Measurements from ENCODE around the gene CASP10. TPM values are rescaled to one million over a fixed set of nuclear protein-coding genes. Genes with fewer than 3 reads are reported as not detected.

The CASP10 gene
- total and polyA plus RNA-seq, 9 of the 15 experiments (the other 6 are each of a cell fraction or from before 2014, with no cell fraction given) = 7.1 to 20.4 (median 10.8) TPM

DNA sequence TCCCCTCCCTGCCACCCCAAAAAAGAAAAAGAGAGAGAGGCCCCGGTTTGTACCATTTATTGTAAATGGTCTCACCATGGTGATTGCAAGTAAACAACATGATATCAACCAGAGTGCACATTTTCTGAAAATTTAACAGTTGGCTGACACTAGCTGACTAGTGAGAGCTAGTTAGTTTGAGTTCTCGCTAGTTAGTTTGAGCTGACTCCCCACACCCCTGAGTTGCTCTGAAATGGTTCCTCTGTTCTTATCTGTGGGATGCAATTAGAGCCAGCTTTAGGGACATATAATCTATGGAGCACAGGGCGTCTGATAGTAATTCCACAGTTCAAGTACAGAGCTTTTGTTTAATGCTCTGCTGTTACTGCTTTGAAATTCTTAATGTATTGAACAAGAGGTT lies 13.1 kb downstream of the CASP10 start (continued):
- TF ChIP-seq RFX1 (IDR thresholded peaks at IDR 0.05) (peak; percentile 25; the same call in 1 of the 2 replicates), TAL1 (IDR thresholded peaks at IDR 0.05) (peak; percentile 52), CBFA2T2 (conservative IDR thresholded peaks at IDR 0.05) (peak; percentile 44), NCOR1 (IDR thresholded peaks at IDR 0.05) (peak; percentile 41; the same call in 1 of the 2 replicates)
- TF ChIP-seq, protein P1, sequence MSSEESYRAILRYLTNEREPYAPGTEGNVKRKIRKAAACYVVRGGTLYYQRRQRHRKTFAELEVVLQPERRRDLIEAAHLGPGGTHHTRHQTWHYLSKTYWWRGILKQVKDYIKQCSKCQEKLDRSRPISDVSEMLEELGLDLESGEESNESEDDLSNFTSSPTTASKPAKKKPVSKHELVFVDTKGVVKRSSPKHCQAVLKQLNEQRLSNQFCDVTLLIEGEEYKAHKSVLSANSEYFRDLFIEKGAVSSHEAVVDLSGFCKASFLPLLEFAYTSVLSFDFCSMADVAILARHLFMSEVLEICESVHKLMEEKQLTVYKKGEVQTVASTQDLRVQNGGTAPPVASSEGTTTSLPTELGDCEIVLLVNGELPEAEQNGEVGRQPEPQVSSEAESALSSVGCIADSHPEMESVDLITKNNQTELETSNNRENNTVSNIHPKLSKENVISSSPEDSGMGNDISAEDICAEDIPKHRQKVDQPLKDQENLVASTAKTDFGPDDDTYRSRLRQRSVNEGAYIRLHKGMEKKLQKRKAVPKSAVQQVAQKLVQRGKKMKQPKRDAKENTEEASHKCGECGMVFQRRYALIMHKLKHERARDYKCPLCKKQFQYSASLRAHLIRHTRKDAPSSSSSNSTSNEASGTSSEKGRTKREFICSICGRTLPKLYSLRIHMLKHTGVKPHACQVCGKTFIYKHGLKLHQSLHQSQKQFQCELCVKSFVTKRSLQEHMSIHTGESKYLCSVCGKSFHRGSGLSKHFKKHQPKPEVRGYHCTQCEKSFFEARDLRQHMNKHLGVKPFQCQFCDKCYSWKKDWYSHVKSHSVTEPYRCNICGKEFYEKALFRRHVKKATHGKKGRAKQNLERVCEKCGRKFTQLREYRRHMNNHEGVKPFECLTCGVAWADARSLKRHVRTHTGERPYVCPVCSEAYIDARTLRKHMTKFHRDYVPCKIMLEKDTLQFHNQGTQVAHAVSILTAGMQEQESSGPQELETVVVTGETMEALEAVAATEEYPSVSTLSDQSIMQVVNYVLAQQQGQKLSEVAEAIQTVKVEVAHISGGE (CRISPR knock-in tag; IDR thresholded peaks at IDR 0.05) = peak in 1 of 3 experiments; percentile 55; a peak in 1 of 6 replicates

DNA sequence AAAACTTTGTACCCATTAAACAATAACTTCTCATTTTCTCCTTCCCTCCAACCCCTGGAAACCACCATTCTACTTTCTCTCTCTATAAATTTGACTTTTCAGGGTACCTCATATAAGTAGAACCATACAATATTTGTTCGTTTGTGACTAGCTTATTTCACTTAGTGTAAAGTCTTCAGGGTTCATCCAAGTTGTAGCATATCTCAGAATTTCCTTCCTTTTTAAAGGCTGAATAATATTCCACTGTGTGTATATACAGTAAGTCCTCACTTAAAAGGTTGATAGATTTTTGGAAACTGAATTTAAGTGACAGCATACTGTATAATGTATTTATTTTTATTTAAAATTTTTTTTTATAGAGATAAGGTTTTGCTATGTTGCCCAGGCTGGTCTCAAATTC lies 13.9 kb downstream of the CASP10 start:
- POLR2A ChIA-PET = no interaction called here
- in situ Hi-C loops (cut with MboI) = loop anchor here (25.0 kb wide), 1 partner anchor 485 kb away; no protein-coding TSS in a partner anchor

More for the DNA sequence above, 13.9 kb downstream of the CASP10 start:
- Histone ChIP-seq H3K9ac (ENCODE audit: insufficient read depth in 1 of 2, low read depth in 2 of 2, low read length in 2 of 2) (no peak overlapping the region), H3K4me2 (ENCODE audit: insufficient read depth, low read length) (no peak overlapping the region), H3K36me3 (ENCODE audit: control insufficient read depth, insufficient read depth, low read length) (peaks cover 62% of the 10 kb centered on the region; the same call in 2 of the 3 replicates), H3K9me1 (ENCODE audit: control insufficient read depth, insufficient read depth, low read length) (no peaks in the 10 kb centered on the region), H3K9me3 (replicated peaks; ENCODE audit: control insufficient read depth, insufficient read depth, low read depth, low read length) (no peaks in the 10 kb centered on the region), H3K4me3 (no peak overlapping the region), H4K20me1 (replicated peaks; ENCODE audit: control insufficient read depth, insufficient read depth, low read length) (no peaks in the 10 kb centered on the region), H3K27ac (ENCODE audit: extremely low read depth, low read depth, low read length) (no peak overlapping the region), H3K4me1 (replicated peaks in 1 of 2; ENCODE audit: control insufficient read depth in 2 of 2, insufficient read depth in 2 of 2, low read length in 2 of 2) (peaks cover 7 to 8% of the 10 kb centered on the region in 2 experiments; a peak in 3 of 5 replicates), H3K27me3 (ENCODE audit: control insufficient read depth in 2 of 2, insufficient read depth in 2 of 2, low read length in 2 of 2) (no peaks in the 10 kb centered on the region), H2AFZ (ENCODE audit: low read depth, low read length) (no peak overlapping the region), H3K79me2 (ENCODE audit: control insufficient read depth, insufficient read depth, low read length) (no peaks in the 10 kb centered on the region)
- TF ChIP-seq ZNF134 (CRISPR knock-in tag; conservative IDR thresholded peaks at IDR 0.05) (no peak), PRMT5 (CRISPR knock-in tag; IDR thresholded peaks at IDR 0.05) (no peak), ZNF146 (CRISPR knock-in tag; IDR thresholded peaks at IDR 0.05; ENCODE audit: unreplicated experiment) (peak; percentile 81), MAZ (CRISPR knock-in tag; conservative IDR thresholded peaks at IDR 0.05 in 1 of 2, IDR thresholded peaks at IDR 0.05 in 1 of 2) (no peak), RBM25 (IDR thresholded peaks at IDR 0.05; ENCODE audit: low read depth, low read length, severe bottlenecking) (peak; percentile 31), ZC3H4 (CRISPR knock-in tag; IDR thresholded peaks at IDR 0.05; ENCODE audit: borderline replicate concordance) (no peak), ZFP30 (CRISPR knock-in tag; IDR thresholded peaks at IDR 0.05; ENCODE audit: borderline replicate concordance) (no peak), CBX5 (IDR thresholded peaks at IDR 0.05; ENCODE audit: borderline replicate concordance, low read depth) (no peak), KDM2B (CRISPR knock-in tag; IDR thresholded peaks at IDR 0.05) (no peak), SMAD3 (CRISPR knock-in tag; conservative IDR thresholded peaks at IDR 0.05) (no peak), BDP1 (IDR thresholded peaks at IDR 0.05; ENCODE audit: insufficient read depth, insufficient read length) (no peak), ZNF165 (CRISPR knock-in tag; IDR thresholded peaks at IDR 0.05; ENCODE audit: borderline replicate concordance) (no peak), CBX2 (IDR thresholded peaks at IDR 0.05; ENCODE audit: insufficient read depth, low read length, poor library complexity, severe bottlenecking) (no peak), PCBP1 (IDR thresholded peaks at IDR 0.05; ENCODE audit: low read depth, low read length, poor library complexity, severe bottlenecking) (no peak)
- CTCF ChIA-PET (ENCODE audit: low intra/inter-chr PET ratio) = no interaction called here
- no TSS peak for BruUV-seq (replicated peaks)
- intact Hi-C loops (cut with micrococcal nuclease) = no loop called here
- WGBS (ENCODE audit: insufficient coverage, low coverage, missing lambda C conversion rate) = 33% methylated on average over 1 of the region's 1 CpG
- DNase-seq (ENCODE audit: extremely low read depth in 1 of 4, low spot score in 3 of 4) (no peak), ATAC-seq (no peak), FAIRE-seq (no peak)

Measured in K562 (cell line).